ENCODE results near the gene DCUN1D2.
A peak's percentile ranks its signal among the peaks of the same experiment; 100 is the strongest.

DCUN1D2 gene

GRCh38 chr13:113518076-113518803, 27.7 kb upstream of the DCUN1D2 start:
- no peak for DNase-seq

DNA sequence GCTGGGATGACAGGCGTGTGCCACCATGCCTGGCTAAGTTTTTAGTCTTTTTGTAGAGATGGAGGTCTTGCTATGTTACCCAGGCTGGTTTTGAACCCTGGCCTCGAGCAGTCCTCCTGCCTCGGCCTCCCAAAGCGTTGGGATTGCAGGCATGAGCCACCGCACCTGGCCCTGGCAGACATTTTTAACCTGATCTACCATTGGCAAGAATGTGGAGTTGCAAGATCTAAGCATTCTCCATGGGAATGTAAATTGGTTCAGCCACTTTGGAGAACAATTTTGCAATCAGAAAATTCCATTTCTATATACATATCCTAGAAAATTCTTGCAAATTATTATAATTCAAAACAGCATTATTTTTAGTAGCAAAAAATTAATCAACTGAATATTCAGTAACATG, 24.3 kb upstream of the DCUN1D2 start:
- DNase-seq = no peak

- no peak for DNase-seq
These were observed 23.2 kb upstream of the DCUN1D2 start for GRCh38 chr13:113513761-113514160.

GRCh38 chr13:113511361-113511760, 20.9 kb upstream of the DCUN1D2 start:
- DNase-seq = no peak

- no peak for DNase-seq
These were observed 20.4 kb upstream of the DCUN1D2 start for GRCh38 chr13:113510871-113511270.

DNA sequence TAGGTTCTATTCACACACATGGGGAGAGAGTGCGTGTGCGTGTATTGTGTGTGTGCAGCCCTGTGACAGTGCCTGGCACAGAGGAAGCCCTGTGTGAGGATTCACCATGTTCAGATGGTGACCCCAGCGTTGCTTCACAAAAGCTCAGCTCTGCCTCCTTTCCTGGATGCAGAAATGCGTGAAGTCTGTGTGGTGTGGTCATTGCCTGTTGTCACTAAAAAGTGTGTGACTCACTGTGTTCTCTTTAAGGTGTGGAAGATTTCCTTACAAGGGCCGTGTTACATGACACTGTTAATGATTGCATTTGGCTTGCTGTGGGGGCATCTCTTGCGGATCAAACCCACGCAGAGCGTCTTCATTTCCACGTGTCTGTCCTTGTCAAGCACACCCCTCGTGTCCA, 19.5 kb upstream of the DCUN1D2 start:
- no peak for DNase-seq

DNA sequence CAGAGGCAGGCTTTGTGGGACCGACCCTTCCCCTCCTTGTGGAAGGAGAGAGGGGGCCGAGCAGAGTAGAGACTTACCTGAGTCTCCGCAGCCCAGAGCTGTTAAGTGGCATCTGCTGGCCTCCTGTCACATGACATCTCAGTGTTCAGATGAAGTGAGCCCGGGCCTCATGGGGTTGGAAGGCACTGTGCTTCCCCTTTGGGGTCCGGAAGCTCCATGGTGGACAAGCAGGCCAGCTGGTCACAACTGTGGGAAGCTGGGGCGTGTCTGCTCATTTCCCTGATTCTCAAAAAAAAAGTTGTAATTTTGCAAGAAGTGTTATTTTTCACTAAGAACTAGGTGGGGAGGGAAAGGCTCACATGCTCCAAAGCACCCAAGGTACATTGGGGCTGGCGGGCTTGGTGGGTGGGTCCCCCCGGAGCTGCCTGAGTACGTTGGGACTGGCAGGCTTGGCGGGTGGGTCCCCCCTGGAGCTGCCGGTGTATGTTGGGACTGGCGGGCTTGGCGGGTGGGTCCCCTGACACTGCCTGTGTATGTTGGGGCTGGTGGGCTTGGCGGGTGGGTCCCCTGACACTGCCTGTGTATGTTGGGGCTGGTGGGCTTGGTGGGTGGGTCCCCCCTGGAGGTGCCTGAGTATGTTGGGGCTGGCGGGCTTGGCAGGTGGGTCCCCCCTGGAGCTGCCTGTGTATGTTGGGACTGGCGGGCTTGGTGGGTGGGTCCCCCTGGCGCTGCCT, 18.2 kb upstream of the DCUN1D2 start:
- no peak for DNase-seq

DNA sequence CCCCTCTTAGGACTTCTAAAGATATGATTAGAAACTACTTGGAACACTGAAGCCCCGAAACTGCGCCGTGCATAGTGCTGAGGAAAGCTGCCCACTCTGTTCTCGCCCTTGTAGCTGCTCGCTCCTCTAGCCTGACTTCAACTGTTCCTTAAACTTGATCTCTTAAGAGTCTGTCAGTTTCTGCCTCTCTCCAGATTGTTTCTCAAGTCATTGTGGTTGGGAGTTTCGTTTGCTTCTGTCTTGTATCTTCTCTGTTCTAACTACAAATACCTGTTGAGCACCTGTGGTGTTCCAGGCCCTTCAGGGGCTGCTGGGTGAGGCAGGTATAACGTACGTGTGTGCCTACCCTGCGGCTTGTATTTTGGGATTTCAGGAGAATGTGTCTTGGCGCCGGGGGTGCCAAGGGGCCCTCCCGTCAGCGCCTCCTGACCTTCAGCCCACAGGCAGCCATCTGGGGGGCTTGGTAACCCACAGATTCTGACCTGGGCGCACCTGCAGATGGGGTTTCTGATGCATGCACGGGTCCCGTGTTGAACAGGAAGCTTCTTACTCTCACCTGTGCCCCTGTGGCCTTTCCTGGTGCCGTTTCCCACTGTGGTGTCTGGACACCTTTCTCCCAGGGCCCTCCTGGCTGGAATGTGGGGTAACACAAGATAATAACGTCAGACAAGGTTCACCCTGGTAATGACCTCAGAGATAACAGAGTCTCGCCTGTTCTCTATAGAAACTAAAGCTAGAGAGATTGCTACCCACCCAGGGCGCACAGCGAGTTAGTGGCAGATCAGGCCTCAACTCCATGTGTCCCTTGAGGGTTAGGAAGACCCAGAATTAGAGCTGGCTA, 17.2 kb upstream of the DCUN1D2 start:
- DNase-seq = no peak

GRCh38 chr13:113506871-113507388, 16.4 kb upstream of the DCUN1D2 start:
- no peak for DNase-seq

DNA sequence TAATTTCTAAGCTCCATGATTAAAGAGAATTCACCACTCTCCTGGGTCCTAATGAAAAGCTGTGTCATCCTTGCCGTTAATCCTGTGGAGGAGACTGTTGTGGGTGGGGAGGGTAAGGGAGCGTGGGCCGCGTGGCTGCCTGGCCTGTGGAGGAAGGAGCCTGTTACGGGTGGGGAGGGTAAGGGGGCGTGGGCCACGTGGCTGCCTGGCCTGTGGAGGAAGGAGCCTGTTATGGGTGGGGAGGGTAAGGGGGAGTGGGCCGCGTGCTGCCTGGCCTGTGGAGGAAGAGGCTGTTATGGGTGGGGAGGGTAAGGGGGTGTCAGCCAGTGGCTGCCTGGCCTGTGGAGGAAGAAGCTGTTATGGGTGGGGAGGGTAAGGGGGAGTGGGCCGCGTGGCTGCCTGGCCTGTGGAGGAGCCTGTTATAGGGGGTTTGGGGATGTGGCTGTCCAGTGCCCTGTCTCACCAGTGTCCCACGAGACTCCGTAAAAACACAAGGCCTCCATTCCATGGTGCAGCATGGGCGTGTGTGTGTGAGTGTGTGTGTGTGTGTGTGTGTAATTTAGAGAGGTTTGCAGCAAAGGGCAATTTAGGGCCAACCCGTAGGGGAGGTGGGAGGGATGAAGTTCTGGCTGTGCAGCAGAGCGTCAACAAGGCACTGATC, 15.6 kb upstream of the DCUN1D2 start:
- no peak for DNase-seq

- DNase-seq = no peak
These were observed 12.2 kb upstream of the DCUN1D2 start for GRCh38 chr13:113502686-113503085.

- DNase-seq = no peak
These were observed 10.2 kb upstream of the DCUN1D2 start for GRCh38 chr13:113500530-113501265.

DNA sequence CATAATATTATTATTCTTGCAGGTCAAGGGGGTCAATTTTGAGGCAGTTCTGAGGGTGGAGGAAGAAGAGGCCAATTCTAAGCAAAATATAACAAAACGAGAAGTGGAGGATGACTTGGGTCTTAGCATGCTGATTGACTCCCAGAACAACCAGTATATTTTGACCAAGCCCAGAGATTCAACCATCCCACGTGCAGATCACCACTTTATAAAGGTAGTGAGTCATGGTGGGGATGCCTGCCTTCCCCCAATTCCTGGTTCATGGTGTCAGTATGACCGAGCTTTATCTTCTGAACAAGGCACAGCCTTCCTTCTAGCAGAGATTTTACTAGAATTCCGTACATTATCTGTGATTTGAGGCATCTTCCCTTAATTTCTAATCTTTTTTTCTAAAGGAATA, 9.4 kb upstream of the DCUN1D2 start:
- DNase-seq = no peak

GRCh38 chr13:113498905-113499304, 8.4 kb upstream of the DCUN1D2 start:
- DNase-seq = no peak

DNA sequence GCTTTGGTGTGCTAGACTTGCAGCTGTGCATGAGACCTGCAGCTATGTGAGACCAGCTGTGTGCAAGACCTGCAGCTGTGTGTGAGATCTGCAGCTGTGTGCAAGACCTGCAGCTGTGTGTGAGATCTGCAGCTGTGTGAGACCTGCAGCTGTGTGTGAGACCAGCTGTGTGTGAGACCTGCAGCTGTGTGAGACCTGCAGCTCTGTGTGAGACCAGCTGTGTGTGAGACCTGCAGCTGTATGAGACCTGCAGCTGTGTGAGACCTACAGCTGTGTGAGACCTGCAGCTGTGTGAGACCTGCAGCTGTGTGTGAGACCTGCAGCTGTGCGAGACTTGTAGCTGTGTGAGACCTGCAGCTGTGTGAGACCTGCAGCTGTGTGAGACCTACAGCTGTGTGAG, 6.7 kb upstream of the DCUN1D2 start:
- no peak for DNase-seq

DNA sequence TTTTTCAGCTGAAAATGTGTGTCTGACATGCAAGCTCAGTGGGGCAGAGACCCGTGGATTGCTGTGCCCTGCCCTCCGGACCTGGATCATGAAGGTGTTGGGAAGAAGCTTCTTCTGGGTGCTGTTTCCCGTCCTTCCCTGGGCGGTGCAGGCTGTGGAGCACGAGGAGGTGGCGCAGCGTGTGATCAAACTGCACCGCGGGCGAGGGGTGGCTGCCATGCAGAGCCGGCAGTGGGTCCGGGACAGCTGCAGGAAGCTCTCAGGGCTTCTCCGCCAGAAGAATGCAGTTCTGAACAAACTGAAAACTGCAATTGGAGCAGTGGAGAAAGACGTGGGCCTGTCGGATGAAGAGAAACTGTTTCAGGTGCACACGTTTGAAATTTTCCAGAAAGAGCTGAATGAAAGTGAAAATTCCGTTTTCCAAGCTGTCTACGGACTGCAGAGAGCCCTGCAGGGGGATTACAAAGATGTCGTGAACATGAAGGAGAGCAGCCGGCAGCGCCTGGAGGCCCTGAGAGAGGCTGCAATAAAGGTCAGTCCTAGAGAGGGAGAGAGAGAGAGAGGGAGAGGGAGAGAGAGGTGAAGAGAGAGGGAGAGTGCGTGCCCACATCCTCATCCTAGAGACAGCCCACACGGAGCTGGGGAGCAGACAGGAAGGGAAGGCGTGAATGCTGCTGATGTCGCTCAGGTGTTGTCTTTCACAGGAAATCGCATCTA, 5.1 kb upstream of the DCUN1D2 start:
- no peak for DNase-seq

DNA sequence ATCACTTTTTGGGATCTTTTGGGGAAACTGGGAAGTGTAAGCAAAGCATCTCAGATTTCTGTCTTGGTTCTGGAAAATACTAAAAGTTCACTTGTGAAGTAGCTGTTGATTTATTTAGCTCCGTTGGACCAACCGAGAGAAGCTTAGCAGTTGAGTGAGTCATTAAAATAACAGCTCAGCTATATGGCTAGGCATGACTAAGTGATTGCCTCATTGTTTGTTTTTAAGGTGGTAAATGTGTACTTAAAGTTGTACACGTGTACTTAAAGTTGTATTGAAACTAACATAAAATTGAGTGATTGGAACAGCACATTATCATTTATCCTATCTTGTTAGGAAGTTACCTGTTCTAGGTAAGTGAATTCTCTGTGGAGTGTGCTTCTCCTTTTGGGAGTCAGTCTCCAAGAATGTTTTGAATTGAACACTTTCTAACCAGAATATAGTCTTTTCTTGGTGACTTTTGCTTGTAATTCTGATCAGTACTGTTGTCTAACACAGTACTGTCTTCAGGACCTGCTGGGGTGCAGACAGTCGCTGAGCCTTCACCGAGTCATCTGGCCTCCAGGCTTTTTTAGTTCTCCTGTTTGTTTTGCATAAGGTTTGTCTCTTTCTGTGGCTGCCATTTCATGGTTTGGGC, 2.9 kb upstream of the DCUN1D2 start:
- peak; percentile 7 for DNase-seq

DNA sequence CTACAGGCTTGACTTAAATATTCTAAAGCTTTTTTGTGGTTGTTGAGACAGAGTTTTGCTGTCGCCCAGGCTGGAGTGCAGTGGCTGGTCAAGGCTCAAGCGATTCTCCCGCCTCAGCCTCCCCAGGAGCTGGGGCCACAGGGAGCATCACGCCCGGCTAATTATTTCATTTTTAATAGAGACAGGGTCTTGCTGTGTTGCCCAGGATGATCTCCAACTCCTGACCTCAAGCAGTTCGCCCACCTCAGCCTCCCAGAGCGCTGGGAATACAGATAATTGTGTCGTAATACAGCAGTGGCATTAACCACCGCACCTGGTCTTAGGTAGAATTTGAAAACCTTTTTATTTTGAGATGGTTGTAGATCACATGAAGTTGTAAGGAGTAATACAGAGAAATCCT, 1.5 kb upstream of the DCUN1D2 start:
- DNase-seq = no peak

DNA sequence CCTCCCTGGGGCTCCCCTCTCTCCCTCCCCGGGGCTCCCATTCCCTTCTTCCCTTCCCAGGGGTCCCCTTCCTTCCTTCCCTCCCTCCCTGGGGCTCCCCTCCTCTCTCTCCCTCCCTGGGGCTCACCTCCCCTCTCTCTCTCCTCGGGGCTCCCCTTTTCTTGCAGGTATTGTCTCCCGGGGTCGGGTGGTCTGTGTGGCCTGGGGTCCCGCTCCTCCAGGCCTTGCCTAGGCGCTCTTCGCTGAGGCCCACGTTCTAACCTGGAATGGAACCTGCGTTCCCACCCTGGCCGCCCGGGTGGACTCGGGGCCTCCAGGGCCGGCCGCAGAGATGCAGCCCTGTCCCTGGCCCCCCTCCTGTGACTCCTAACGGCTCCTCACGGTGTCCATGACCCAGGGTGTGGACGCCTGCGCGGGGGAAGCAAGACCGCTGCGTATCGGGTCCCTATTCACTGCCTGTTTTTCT, 940 bp upstream of the DCUN1D2 start:
- DNase-seq = no peak

- DNase-seq = peak; percentile 48
These were observed 689 bp downstream of the DCUN1D2 start for GRCh38 chr13:113489549-113490495.

Measured in NCI-H1105 treated with DMSO at 0.1 percent for 48 hours (cell line).